ENCODE results near the gene UGCG.

DNA sequence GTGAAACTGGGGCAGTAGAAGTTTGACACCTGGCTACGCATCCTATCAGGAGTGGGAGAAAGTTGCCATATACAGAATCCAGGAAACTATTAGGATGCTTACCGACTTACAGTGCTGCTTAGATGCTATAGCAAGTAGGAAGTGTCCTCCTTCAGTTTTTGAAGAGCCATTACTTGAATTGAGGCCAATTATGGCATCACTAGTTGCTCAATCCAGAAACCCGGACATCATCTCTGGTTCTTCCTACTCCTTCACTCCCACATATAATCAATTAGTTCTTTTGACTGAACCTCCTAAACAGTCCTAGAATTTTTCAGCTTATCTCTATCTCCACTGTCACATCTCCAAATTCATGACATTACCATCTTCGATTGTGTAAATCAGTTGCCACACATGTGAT, 41.8 kb upstream of the UGCG start:
- TF ChIP-seq POLR2A (IDR thresholded peaks at IDR 0.05) = no peak
- TF ChIP-seq, protein P1, sequence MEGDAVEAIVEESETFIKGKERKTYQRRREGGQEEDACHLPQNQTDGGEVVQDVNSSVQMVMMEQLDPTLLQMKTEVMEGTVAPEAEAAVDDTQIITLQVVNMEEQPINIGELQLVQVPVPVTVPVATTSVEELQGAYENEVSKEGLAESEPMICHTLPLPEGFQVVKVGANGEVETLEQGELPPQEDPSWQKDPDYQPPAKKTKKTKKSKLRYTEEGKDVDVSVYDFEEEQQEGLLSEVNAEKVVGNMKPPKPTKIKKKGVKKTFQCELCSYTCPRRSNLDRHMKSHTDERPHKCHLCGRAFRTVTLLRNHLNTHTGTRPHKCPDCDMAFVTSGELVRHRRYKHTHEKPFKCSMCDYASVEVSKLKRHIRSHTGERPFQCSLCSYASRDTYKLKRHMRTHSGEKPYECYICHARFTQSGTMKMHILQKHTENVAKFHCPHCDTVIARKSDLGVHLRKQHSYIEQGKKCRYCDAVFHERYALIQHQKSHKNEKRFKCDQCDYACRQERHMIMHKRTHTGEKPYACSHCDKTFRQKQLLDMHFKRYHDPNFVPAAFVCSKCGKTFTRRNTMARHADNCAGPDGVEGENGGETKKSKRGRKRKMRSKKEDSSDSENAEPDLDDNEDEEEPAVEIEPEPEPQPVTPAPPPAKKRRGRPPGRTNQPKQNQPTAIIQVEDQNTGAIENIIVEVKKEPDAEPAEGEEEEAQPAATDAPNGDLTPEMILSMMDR (IDR thresholded peaks at IDR 0.05) = no peak
